ENCODE data around the gene RALGPS2. TPM values are rescaled to one million over a fixed set of nuclear protein-coding genes. Genes with fewer than 3 reads are reported as not detected.

The RALGPS2 gene
- total and polyA plus RNA-seq, 9 of the 15 experiments (the other 6 are each of a cell fraction or from before 2014, with no cell fraction given) = 0.28 to 6.5 (median 2.6) TPM

DNA sequence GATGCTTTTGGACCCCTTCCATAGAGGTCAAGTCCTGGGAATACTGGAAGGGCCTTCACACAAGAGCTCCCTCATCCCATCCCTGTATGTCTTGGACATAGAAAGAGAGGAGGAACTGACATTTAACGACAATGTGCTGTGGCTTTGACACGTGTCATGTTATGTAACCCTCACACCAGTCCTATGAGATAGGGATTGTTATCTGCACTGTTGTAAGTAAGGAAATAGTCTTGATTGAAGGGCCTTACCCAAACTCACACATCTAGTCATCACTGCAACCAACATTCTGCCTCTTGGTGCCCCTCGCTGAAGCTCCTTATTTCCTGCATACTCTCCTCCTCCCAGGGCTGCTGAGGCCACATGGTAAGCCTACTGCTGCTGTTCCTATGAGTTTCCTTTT is 209.5 kb downstream of the RALGPS2 start (continued):
- TF ChIP-seq, protein P1, sequence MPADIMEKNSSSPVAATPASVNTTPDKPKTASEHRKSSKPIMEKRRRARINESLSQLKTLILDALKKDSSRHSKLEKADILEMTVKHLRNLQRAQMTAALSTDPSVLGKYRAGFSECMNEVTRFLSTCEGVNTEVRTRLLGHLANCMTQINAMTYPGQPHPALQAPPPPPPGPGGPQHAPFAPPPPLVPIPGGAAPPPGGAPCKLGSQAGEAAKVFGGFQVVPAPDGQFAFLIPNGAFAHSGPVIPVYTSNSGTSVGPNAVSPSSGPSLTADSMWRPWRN (IDR thresholded peaks at IDR 0.05; ENCODE audit: low read depth) = peak; percentile 80
- 0 out of 2 replicates have a peak, but pooled peaks have one; percentile 37 for TF ChIP-seq USF1 (CRISPR knock-in tag; IDR thresholded peaks at IDR 0.05)
- TF ChIP-seq C11orf30 (IDR thresholded peaks at IDR 0.05; ENCODE audit: low read depth) = no peak
- peak; percentile 79; the same call in 1 of the 2 replicates for TF ChIP-seq HEY1 (CRISPR knock-in tag; IDR thresholded peaks at IDR 0.05; ENCODE audit: borderline replicate concordance)
- TF ChIP-seq PYGO2 (tag; IDR thresholded peaks at IDR 0.05) = 0 out of 2 replicates have a peak, but pooled peaks have one; percentile 61
- TF ChIP-seq BHLHE40 (IDR thresholded peaks at IDR 0.05; ENCODE audit: low read length) = 0 out of 2 replicates have a peak, but pooled peaks have one; percentile 17
- no peak for TF ChIP-seq ZNF507 (tag; conservative IDR thresholded peaks at IDR 0.05)

DNA sequence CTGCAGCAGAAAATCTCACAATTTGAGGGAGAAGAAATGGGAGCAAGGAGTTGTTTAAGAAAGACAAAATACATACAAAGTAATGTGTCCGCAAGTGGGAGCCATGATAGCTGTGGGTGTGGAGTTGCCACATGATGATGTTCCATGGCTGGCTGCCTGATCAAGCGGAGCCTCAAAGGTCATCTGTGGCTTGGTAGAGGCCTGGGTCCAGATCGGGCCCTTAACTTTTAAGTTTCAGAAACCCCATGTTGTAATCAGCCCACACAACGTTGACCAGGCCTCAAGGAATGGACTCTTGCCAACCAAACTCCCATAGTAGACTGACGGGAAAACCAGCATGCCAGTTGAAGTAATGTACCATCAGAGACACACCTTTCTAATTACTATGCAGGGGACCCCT is 210.6 kb downstream of the RALGPS2 start:
- WGBS (ENCODE audit: insufficient coverage, low coverage, missing lambda C conversion rate) = 6% methylated on average over 5 of the region's 5 CpGs
- ChIA-PET POLR2A (interaction anchor here (1.5 kb wide), 1 partner anchor 13 kb away, joined by 3 read pairs; no protein-coding TSS in a partner anchor), CTCF (ENCODE audit: low intra/inter-chr PET ratio) (no interaction called here)
- no peak for DNase-seq (ENCODE audit: extremely low read depth in 1 of 4, low spot score in 3 of 4)
- no TSS peak for BruUV-seq (replicated peaks)
- Histone ChIP-seq H3K9ac (ENCODE audit: insufficient read depth in 1 of 2, low read depth in 2 of 2, low read length in 2 of 2) (no peak overlapping the region), H3K27me3 (ENCODE audit: control insufficient read depth in 2 of 2, insufficient read depth in 2 of 2, low read length in 2 of 2) (peaks cover 29 to 30% of the 10 kb centered on the region in 2 experiments; a peak in 4 of 5 replicates), H3K27ac (ENCODE audit: extremely low read depth, low read depth, low read length) (no peak overlapping the region), H3K4me1 (replicated peaks in 1 of 2; ENCODE audit: control insufficient read depth in 2 of 2, insufficient read depth in 2 of 2, low read length in 2 of 2) (no peaks in the 10 kb centered on the region), H3K79me2 (ENCODE audit: control insufficient read depth, insufficient read depth, low read length) (no peaks in the 10 kb centered on the region), H3K4me2 (ENCODE audit: insufficient read depth, low read length) (no peak overlapping the region), H3K9me3 (replicated peaks; ENCODE audit: control insufficient read depth, insufficient read depth, low read depth, low read length) (no peaks in the 10 kb centered on the region), H3K36me3 (ENCODE audit: control insufficient read depth, insufficient read depth, low read length) (no peaks in the 10 kb centered on the region), H3K4me3 (no peak overlapping the region), H2AFZ (ENCODE audit: low read depth, low read length) (no peak overlapping the region), H4K20me1 (replicated peaks; ENCODE audit: control insufficient read depth, insufficient read depth, low read length) (no peaks in the 10 kb centered on the region), H3K9me1 (ENCODE audit: control insufficient read depth, insufficient read depth, low read length) (no peaks in the 10 kb centered on the region)
- intact Hi-C loops (cut with micrococcal nuclease) (no loop called here), in situ Hi-C loops (cut with MboI) (no loop called here)
- ATAC-seq = no peak
- FAIRE-seq = no peak
- TF ChIP-seq RBM15 (IDR thresholded peaks at IDR 0.05; ENCODE audit: insufficient read depth, low read length) = no peak
- TF ChIP-seq, protein P2, sequence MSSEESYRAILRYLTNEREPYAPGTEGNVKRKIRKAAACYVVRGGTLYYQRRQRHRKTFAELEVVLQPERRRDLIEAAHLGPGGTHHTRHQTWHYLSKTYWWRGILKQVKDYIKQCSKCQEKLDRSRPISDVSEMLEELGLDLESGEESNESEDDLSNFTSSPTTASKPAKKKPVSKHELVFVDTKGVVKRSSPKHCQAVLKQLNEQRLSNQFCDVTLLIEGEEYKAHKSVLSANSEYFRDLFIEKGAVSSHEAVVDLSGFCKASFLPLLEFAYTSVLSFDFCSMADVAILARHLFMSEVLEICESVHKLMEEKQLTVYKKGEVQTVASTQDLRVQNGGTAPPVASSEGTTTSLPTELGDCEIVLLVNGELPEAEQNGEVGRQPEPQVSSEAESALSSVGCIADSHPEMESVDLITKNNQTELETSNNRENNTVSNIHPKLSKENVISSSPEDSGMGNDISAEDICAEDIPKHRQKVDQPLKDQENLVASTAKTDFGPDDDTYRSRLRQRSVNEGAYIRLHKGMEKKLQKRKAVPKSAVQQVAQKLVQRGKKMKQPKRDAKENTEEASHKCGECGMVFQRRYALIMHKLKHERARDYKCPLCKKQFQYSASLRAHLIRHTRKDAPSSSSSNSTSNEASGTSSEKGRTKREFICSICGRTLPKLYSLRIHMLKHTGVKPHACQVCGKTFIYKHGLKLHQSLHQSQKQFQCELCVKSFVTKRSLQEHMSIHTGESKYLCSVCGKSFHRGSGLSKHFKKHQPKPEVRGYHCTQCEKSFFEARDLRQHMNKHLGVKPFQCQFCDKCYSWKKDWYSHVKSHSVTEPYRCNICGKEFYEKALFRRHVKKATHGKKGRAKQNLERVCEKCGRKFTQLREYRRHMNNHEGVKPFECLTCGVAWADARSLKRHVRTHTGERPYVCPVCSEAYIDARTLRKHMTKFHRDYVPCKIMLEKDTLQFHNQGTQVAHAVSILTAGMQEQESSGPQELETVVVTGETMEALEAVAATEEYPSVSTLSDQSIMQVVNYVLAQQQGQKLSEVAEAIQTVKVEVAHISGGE (CRISPR knock-in tag; IDR thresholded peaks at IDR 0.05) = no peak
- no peak for TF ChIP-seq GABPA (tag; conservative IDR thresholded peaks at IDR 0.05; ENCODE audit: low read depth)
- TF ChIP-seq, protein P3, sequence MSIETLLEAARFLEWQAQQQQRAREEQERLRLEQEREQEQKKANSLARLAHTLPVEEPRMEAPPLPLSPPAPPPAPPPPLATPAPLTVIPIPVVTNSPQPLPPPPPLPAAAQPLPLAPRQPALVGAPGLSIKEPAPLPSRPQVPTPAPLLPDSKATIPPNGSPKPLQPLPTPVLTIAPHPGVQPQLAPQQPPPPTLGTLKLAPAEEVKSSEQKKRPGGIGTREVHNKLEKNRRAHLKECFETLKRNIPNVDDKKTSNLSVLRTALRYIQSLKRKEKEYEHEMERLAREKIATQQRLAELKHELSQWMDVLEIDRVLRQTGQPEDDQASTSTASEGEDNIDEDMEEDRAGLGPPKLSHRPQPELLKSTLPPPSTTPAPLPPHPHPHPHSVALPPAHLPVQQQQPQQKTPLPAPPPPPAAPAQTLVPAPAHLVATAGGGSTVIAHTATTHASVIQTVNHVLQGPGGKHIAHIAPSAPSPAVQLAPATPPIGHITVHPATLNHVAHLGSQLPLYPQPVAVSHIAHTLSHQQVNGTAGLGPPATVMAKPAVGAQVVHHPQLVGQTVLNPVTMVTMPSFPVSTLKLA (conservative IDR thresholded peaks at IDR 0.05) = no peak
- TF ChIP-seq TOE1 (IDR thresholded peaks at IDR 0.05; ENCODE audit: borderline replicate concordance) = no peak
- TF ChIP-seq TOE1 (CRISPR knock-in tag; IDR thresholded peaks at IDR 0.05; ENCODE audit: borderline replicate concordance, low read depth) = no peak
- TF ChIP-seq ZNF384 (IDR thresholded peaks at IDR 0.05; ENCODE audit: low read depth, low read length) = no peak
